Testis (tissue), 2 donors: ENCODE results near the gene MAMLD1.

ENCODE experiments used
- CTCF ChIP-seq, 3 experiments: fragments of 450-650 bp in 2 of 3; fragments of 200-600 bp in 1 of 3; sonication (generic) in 1 of 3; IDR thresholded peaks; one replicate each; pipeline ENCODE4 v1.5.1; 2016 to 2019; ENCODE audit warnings: antibody characterized with exemption in 3 of 3, mild to moderate bottlenecking in 2 of 3, moderate library complexity in 1 of 3
- POLR2A ChIP-seq: fragments of 450-650 bp; IDR thresholded peaks from one replicate; pipeline ENCODE4 v1.6.1; 2017; ENCODE audit warnings: antibody characterized with exemption, mild to moderate bottlenecking, moderate library complexity

GRCh38 chrX:150537851-150538250 is 174.7 kb downstream of the MAMLD1 start:
- TF ChIP-seq CTCF (IDR thresholded peaks at IDR 0.05) (no peak), POLR2A (no peak)
